ENCODE measurements around the gene MTERF2. TPM values are rescaled to one million over a fixed set of nuclear protein-coding genes. Genes with fewer than 3 reads are reported as not detected.
"Not testable (repeated sequence)": the region's sequence is repeated elsewhere in the genome, so short reads cannot be mapped to it uniquely, and the experiment has no call there.

MTERF2 gene
- total RNA-seq, 2 donors from 2014 or later, result 18.2 to 26.8 TPM

- no peak for DNase-seq (ENCODE audit: low spot score)
- peaks cover 0 to 47% of the 10 kb centered on the region in 2 donors for H3K4me1 ChIP-seq
Measured at GRCh38 chr12:107029081-107029480, 42.1 kb upstream of the MTERF2 start.

GRCh38 chr12:107027636-107028053 is 40.7 kb upstream of the MTERF2 start:
- Histone ChIP-seq H3K9me3 (no peaks in the 10 kb centered on the region), H3K27ac (peak overlapping the region; percentile 72 to 74), H3K36me3 (no peaks in the 10 kb centered on the region), H3K27me3 (no peaks in the 10 kb centered on the region), H3K4me1 (peaks cover 0 to 47% of the 10 kb centered on the region in 2 donors), H3K4me3 (no peak overlapping the region)
- no peak for DNase-seq (ENCODE audit: low spot score)
- TF ChIP-seq CTCF (IDR thresholded peaks at IDR 0.05), result no peak

More at GRCh38 chr12:107029081-107029480, 42.1 kb upstream of the MTERF2 start:
- TF ChIP-seq CTCF (IDR thresholded peaks at IDR 0.05), result no peak
- no peaks in the 10 kb centered on the region for H3K36me3 ChIP-seq
- no peaks in the 10 kb centered on the region for H3K9me3 ChIP-seq
- peak overlapping the region in 1 of 2 donors; percentile 72 for H3K27ac ChIP-seq
- H3K4me3 ChIP-seq, result no peak overlapping the region
- H3K27me3 ChIP-seq, result no peaks in the 10 kb centered on the region

GRCh38 chr12:107026806-107027635 is 40.1 kb upstream of the MTERF2 start:
- no peak for TF ChIP-seq CTCF (IDR thresholded peaks at IDR 0.05)
- no peak overlapping the region for H3K4me3 ChIP-seq
- H3K27me3 ChIP-seq, result no peaks in the 10 kb centered on the region
- H3K36me3 ChIP-seq, result no peaks in the 10 kb centered on the region
- H3K4me1 ChIP-seq, result peaks cover 0 to 47% of the 10 kb centered on the region in 2 donors
- no peaks in the 10 kb centered on the region for H3K9me3 ChIP-seq
- peak overlapping the region; percentile 72 to 74 for H3K27ac ChIP-seq
- DNase-seq (ENCODE audit: low spot score), result no peak

- not testable (repeated sequence) for H3K9me3 ChIP-seq; H3K36me3 ChIP-seq; H3K4me3 ChIP-seq; DNase-seq (ENCODE audit: low spot score); H3K27me3 ChIP-seq
- Histone ChIP-seq H3K4me1 (peaks cover 0 to 42% of the 10 kb centered on the region in 2 donors), H3K27ac (peak overlapping the region; percentile 72 to 74)
Measured at GRCh38 chr12:107026356-107026755, 39.4 kb upstream of the MTERF2 start.

- H3K4me1 ChIP-seq, result peaks cover 0 to 35% of the 10 kb centered on the region in 2 donors
Measured at GRCh38 chr12:107025671-107026070, 38.7 kb upstream of the MTERF2 start.

More at GRCh38 chr12:107025671-107026070, 38.7 kb upstream of the MTERF2 start:
- Histone ChIP-seq H3K36me3 (no peaks in the 10 kb centered on the region), H3K27ac (no peak overlapping the region), H3K4me3 (no peak overlapping the region), H3K27me3 (no peaks in the 10 kb centered on the region), H3K9me3 (no peaks in the 10 kb centered on the region)
- no peak for TF ChIP-seq CTCF (IDR thresholded peaks at IDR 0.05)
- DNase-seq (ENCODE audit: low spot score), result no peak

Measured in right atrium auricular region (tissue), 2 donors.